ENCODE results near the gene FBXO36. TPM values are rescaled to one million over a fixed set of nuclear protein-coding genes. Genes with fewer than 3 reads are reported as not detected.

The FBXO36 gene
- total and polyA plus RNA-seq, 10 of the 15 experiments (the other 5 are each of a cell fraction or from before 2014, with no cell fraction given) = 0.79 to 2.7 (median 1.3) TPM

DNA sequence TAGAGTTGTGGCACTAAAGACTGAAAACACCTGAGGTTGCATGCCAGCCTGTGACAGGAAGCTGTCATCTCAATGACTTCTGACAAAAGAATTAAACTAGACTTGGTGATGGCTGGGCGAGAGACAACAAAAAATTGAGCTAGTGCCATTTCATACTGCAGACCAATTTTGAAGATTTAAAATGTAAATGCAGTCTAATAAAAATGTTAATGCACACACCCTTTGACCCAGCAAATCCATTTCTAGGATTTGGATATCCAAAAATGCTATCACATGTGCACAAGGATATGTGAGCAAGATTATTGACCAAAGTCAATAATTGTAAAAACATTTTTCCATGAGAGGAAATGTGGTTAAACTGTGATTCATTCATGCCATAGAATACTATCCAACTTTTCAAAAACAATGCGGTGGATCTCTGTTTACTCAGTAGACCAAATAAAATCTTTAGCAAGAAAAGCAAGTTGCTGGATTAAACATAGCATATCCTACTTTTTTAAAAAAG lies 5.6 kb downstream of the FBXO36 start:
- no peak for FAIRE-seq
- intact Hi-C loops (cut with micrococcal nuclease; ENCODE audit: unreplicated experiment) = no loop called here
- Histone ChIP-seq H3K4me2 (ENCODE audit: control insufficient read depth, insufficient read depth) (no peak overlapping the region), H3K36me3 (ENCODE audit: control insufficient read depth in 2 of 2, insufficient read depth in 2 of 2, low read length in 1 of 2) (no peaks in the 10 kb centered on the region), H3K79me2 (ENCODE audit: control insufficient read depth, insufficient read depth, low read length) (peaks cover 5% of the 10 kb centered on the region; the same call in 1 of the 2 replicates), H3K4me1 (ENCODE audit: control insufficient read depth, insufficient read depth, low read length) (no peaks in the 10 kb centered on the region), H3K27ac (ENCODE audit: control insufficient read depth, insufficient read depth) (no peak overlapping the region), H3K27me3 (replicated peaks in 1 of 2; ENCODE audit: control insufficient read depth in 2 of 2, insufficient read depth in 2 of 2, low read length in 1 of 2) (no peaks in the 10 kb centered on the region), H3K9me3 (replicated peaks; ENCODE audit: control insufficient read depth, insufficient read depth, low read length) (no peaks in the 10 kb centered on the region), H4K20me1 (ENCODE audit: control insufficient read depth, insufficient read depth) (no peaks in the 10 kb centered on the region), H3K9ac (ENCODE audit: control insufficient read depth, insufficient read depth, low read length) (no peak overlapping the region), H3K4me3 (no peak overlapping the region), H2AFZ (ENCODE audit: control insufficient read depth, low read depth, low read length) (no peak overlapping the region)
- DNase-seq (ENCODE audit: low read depth, low spot score) = no peak
- 97% methylated on average over 2 of the region's 2 CpGs for WGBS (ENCODE audit: insufficient coverage, insufficient replicate concordance, low lambda C conversion rate, missing lambda C conversion rate)
- CTCF ChIA-PET = interaction anchor here (0.6 to 2.1 kb wide), 3 partner anchors 8 to 127 kb away, joined by 3 to 11 read pairs (median 3); no protein-coding TSS in a partner anchor
- POLR2A ChIA-PET = interaction anchor here (0.5 to 1.3 kb wide), 3 partner anchors 14 to 130 kb away, joined by 3 to 4 read pairs (median 3); no protein-coding TSS in a partner anchor
- in situ Hi-C loops (cut with MboI) = no loop called here
- RAD21 ChIA-PET (ENCODE audit: unreplicated experiment) = no interaction called here
- ATAC-seq = no peak
- TF ChIP-seq CREB1 (IDR thresholded peaks at IDR 0.05; ENCODE audit: low read depth) (no peak), IKZF2 (IDR thresholded peaks at IDR 0.05) (no peak), YBX1 (IDR thresholded peaks at IDR 0.05) (no peak), MEF2B (IDR thresholded peaks at IDR 0.05; ENCODE audit: partially characterized antibody, poor library complexity, severe bottlenecking) (no peak), ZNF622 (IDR thresholded peaks at IDR 0.05) (no peak), E2F8 (IDR thresholded peaks at IDR 0.05; ENCODE audit: low read depth, partially characterized antibody) (no peak)
- TF ChIP-seq, protein P1, sequence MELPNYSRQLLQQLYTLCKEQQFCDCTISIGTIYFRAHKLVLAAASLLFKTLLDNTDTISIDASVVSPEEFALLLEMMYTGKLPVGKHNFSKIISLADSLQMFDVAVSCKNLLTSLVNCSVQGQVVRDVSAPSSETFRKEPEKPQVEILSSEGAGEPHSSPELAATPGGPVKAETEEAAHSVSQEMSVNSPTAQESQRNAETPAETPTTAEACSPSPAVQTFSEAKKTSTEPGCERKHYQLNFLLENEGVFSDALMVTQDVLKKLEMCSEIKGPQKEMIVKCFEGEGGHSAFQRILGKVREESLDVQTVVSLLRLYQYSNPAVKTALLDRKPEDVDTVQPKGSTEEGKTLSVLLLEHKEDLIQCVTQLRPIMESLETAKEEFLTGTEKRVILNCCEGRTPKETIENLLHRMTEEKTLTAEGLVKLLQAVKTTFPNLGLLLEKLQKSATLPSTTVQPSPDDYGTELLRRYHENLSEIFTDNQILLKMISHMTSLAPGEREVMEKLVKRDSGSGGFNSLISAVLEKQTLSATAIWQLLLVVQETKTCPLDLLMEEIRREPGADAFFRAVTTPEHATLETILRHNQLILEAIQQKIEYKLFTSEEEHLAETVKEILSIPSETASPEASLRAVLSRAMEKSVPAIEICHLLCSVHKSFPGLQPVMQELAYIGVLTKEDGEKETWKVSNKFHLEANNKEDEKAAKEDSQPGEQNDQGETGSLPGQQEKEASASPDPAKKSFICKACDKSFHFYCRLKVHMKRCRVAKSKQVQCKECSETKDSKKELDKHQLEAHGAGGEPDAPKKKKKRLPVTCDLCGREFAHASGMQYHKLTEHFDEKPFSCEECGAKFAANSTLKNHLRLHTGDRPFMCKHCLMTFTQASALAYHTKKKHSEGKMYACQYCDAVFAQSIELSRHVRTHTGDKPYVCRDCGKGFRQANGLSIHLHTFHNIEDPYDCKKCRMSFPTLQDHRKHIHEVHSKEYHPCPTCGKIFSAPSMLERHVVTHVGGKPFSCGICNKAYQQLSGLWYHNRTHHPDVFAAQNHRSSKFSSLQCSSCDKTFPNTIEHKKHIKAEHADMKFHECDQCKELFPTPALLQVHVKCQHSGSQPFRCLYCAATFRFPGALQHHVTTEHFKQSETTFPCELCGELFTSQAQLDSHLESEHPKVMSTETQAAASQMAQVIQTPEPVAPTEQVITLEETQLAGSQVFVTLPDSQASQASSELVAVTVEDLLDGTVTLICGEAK (IDR thresholded peaks at IDR 0.05; ENCODE audit: borderline replicate concordance) = no peak
- TF ChIP-seq, protein P2, sequence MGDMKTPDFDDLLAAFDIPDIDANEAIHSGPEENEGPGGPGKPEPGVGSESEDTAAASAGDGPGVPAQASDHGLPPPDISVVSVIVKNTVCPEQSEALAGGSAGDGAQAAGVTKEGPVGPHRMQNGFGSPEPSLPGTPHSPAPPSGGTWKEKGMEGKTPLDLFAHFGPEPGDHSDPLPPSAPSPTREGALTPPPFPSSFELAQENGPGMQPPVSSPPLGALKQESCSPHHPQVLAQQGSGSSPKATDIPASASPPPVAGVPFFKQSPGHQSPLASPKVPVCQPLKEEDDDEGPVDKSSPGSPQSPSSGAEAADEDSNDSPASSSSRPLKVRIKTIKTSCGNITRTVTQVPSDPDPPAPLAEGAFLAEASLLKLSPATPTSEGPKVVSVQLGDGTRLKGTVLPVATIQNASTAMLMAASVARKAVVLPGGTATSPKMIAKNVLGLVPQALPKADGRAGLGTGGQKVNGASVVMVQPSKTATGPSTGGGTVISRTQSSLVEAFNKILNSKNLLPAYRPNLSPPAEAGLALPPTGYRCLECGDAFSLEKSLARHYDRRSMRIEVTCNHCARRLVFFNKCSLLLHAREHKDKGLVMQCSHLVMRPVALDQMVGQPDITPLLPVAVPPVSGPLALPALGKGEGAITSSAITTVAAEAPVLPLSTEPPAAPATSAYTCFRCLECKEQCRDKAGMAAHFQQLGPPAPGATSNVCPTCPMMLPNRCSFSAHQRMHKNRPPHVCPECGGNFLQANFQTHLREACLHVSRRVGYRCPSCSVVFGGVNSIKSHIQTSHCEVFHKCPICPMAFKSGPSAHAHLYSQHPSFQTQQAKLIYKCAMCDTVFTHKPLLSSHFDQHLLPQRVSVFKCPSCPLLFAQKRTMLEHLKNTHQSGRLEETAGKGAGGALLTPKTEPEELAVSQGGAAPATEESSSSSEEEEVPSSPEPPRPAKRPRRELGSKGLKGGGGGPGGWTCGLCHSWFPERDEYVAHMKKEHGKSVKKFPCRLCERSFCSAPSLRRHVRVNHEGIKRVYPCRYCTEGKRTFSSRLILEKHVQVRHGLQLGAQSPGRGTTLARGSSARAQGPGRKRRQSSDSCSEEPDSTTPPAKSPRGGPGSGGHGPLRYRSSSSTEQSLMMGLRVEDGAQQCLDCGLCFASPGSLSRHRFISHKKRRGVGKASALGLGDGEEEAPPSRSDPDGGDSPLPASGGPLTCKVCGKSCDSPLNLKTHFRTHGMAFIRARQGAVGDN (IDR thresholded peaks at IDR 0.05) = no peak
- SMC1A ChIA-PET (ENCODE audit: uncharacterized antibody, unreplicated experiment) = interaction anchor here (0.7 kb wide), 2 partner anchors 74 to 1175 kb away, joined by 3 to 4 read pairs; no protein-coding TSS in a partner anchor
- no TSS peak for BruUV-seq (replicated peaks)

Data from GM12878 (cell line).